ENCODE measurements around the gene SLC26A2.
A peak's percentile ranks its signal among the peaks of the same experiment; 100 is the strongest.

SLC26A2 gene

GRCh38 chr5:149962601-149963300 lies 2.2 kb downstream of the SLC26A2 start (continued):
- TF ChIP-seq ZNF529 (tag by site-specific recombination; IDR thresholded peaks at IDR 0.05; ENCODE audit: insufficient replicate concordance) = peak; percentile 70
- TF ChIP-seq ZNF654 (tag by site-specific recombination; IDR thresholded peaks at IDR 0.05; ENCODE audit: low read depth) = peak; percentile 56
- no peak for TF ChIP-seq ZNF37A (tag by site-specific recombination; IDR thresholded peaks at IDR 0.05)
- no peak for TF ChIP-seq KLF17 (tag by site-specific recombination; IDR thresholded peaks at IDR 0.05)
- no peak for TF ChIP-seq ZNF701 (tag by site-specific recombination; IDR thresholded peaks at IDR 0.05)
- no peak for TF ChIP-seq MEIS1 (CRISPR knock-in tag; IDR thresholded peaks at IDR 0.05; ENCODE audit: borderline replicate concordance)
- no peak for TF ChIP-seq TCF7L2 (IDR thresholded peaks at IDR 0.05; ENCODE audit: borderline replicate concordance, low read depth, low read length)
- TF ChIP-seq ZNF223 (tag by site-specific recombination; IDR thresholded peaks at IDR 0.05) = peak; percentile 84
- TF ChIP-seq ZNF280C (tag by site-specific recombination; IDR thresholded peaks at IDR 0.05) = no peak
- peak; percentile 59 for TF ChIP-seq ZBTB21 (tag by site-specific recombination; IDR thresholded peaks at IDR 0.05)
- TF ChIP-seq ZNF112 (tag by site-specific recombination; IDR thresholded peaks at IDR 0.05) = no peak
- no peak for TF ChIP-seq ZNF416 (tag by site-specific recombination; IDR thresholded peaks at IDR 0.05)
- no peak for TF ChIP-seq ZNF16 (tag by site-specific recombination; IDR thresholded peaks at IDR 0.05; ENCODE audit: low read depth)
- TF ChIP-seq ZNF704 (tag by site-specific recombination; IDR thresholded peaks at IDR 0.05) = no peak
- TF ChIP-seq ZNF138 (tag by site-specific recombination; IDR thresholded peaks at IDR 0.05; ENCODE audit: borderline replicate concordance) = peak; percentile 93; the same call in 1 of the 2 replicates
- TF ChIP-seq ZNF146 (tag by site-specific recombination; IDR thresholded peaks at IDR 0.05) = no peak
- no peak for TF ChIP-seq PRDM10 (tag by site-specific recombination; IDR thresholded peaks at IDR 0.05)
- no peak for TF ChIP-seq ZNF324 (tag by site-specific recombination; IDR thresholded peaks at IDR 0.05)
- TF ChIP-seq ZNF121 (tag by site-specific recombination; IDR thresholded peaks at IDR 0.05) = 0 out of 2 replicates have a peak, but pooled peaks have one; percentile 28
- no peak for TF ChIP-seq SALL2 (tag by site-specific recombination; IDR thresholded peaks at IDR 0.05; ENCODE audit: borderline replicate concordance)
- no peak for TF ChIP-seq KLF16 (tag by site-specific recombination; IDR thresholded peaks at IDR 0.05)
- no peak; the same call in 1 of the 2 replicates for TF ChIP-seq ZNF221 (tag by site-specific recombination; IDR thresholded peaks at IDR 0.05; ENCODE audit: borderline replicate concordance)
- TF ChIP-seq ZNF776 (tag by site-specific recombination; IDR thresholded peaks at IDR 0.05; ENCODE audit: borderline replicate concordance) = no peak
- TF ChIP-seq GLIS2 (tag by site-specific recombination; IDR thresholded peaks at IDR 0.05) = no peak
- TF ChIP-seq ZNF280D (tag by site-specific recombination; IDR thresholded peaks at IDR 0.05) = no peak
- TF ChIP-seq ELK4 (IDR thresholded peaks at IDR 0.05; ENCODE audit: borderline replicate concordance, low read depth, low read length) = no peak

Measured in HEK293 (cell line).